Measurements from ENCODE around the gene TBC1D4. TPM values are rescaled to one million over a fixed set of nuclear protein-coding genes. Genes with fewer than 3 reads are reported as not detected.

Gene TBC1D4
- total RNA-seq, 1 donor from 2014 or later = 1.5 TPM

GRCh38 chr13:75407473-75407872 is 74.5 kb downstream of the TBC1D4 start:
- ChIA-PET POLR2A (no interaction called here), CTCF (no interaction called here)
- Mint-ChIP-seq H3K36me3 (ENCODE audit: low read depth) (no peaks in the 10 kb centered on the region), H3K4me1 (no peaks in the 10 kb centered on the region), H3K4me3 (no peak overlapping the region), H3K9me3 (no peaks in the 10 kb centered on the region), H3K27ac (no peak overlapping the region), H3K27me3 (peaks cover 7% of the 10 kb centered on the region)
- ATAC-seq (ENCODE audit: low read depth) (no peak), DNase-seq (no peak)
- intact Hi-C loops (cut with micrococcal nuclease) = no loop called here
- no peak for TF ChIP-seq CTCF (IDR thresholded peaks at IDR 0.05)

GRCh38 chr13:75405976-75406703 is 75.8 kb downstream of the TBC1D4 start:
- DNase-seq (no peak), ATAC-seq (ENCODE audit: low read depth) (no peak)
- Mint-ChIP-seq H3K27ac (no peak overlapping the region), H3K4me3 (no peak overlapping the region), H3K4me1 (no peaks in the 10 kb centered on the region), H3K9me3 (no peaks in the 10 kb centered on the region), H3K36me3 (ENCODE audit: low read depth) (no peaks in the 10 kb centered on the region), H3K27me3 (peaks cover 8% of the 10 kb centered on the region)
- CTCF ChIA-PET = no interaction called here
- POLR2A ChIA-PET = no interaction called here
- intact Hi-C loops (cut with micrococcal nuclease) = no loop called here
- no peak for TF ChIP-seq CTCF (IDR thresholded peaks at IDR 0.05)

GRCh38 chr13:75404726-75405125 is 77.2 kb downstream of the TBC1D4 start:
- Mint-ChIP-seq H3K4me3 (no peak overlapping the region), H3K36me3 (ENCODE audit: low read depth) (no peaks in the 10 kb centered on the region), H3K4me1 (no peaks in the 10 kb centered on the region), H3K27ac (no peak overlapping the region), H3K9me3 (no peaks in the 10 kb centered on the region), H3K27me3 (peaks cover 8% of the 10 kb centered on the region)
- intact Hi-C loops (cut with micrococcal nuclease) = no loop called here
- no peak for TF ChIP-seq CTCF (IDR thresholded peaks at IDR 0.05)
- ATAC-seq (ENCODE audit: low read depth) = no peak
- ChIA-PET POLR2A (interaction anchor here (0.6 kb wide), 1 partner anchor 25 kb away, joined by 3 read pairs; no protein-coding TSS in a partner anchor), CTCF (no interaction called here)
- DNase-seq = no peak

GRCh38 chr13:75402787-75403186 is 79.2 kb downstream of the TBC1D4 start:
- no peaks in the 10 kb centered on the region for H3K36me3 Mint-ChIP-seq (ENCODE audit: low read depth)
- POLR2A ChIA-PET = no interaction called here
- DNase-seq (no peak), ATAC-seq (ENCODE audit: low read depth) (no peak)
- no peak overlapping the region for H3K4me3 Mint-ChIP-seq
- H3K4me1 Mint-ChIP-seq = no peaks in the 10 kb centered on the region
- no peaks in the 10 kb centered on the region for H3K9me3 Mint-ChIP-seq
- intact Hi-C loops (cut with micrococcal nuclease) = no loop called here
- CTCF ChIA-PET = no interaction called here
- H3K27me3 Mint-ChIP-seq = peaks cover 8% of the 10 kb centered on the region
- no peak for TF ChIP-seq CTCF (IDR thresholded peaks at IDR 0.05)
- H3K27ac Mint-ChIP-seq = no peak overlapping the region

- CTCF ChIA-PET = no interaction called here
- H3K9me3 Mint-ChIP-seq = peaks cover 3% of the 10 kb centered on the region
Measured at GRCh38 chr13:75400775-75401174, 81.2 kb downstream of the TBC1D4 start.

More at GRCh38 chr13:75400775-75401174, 81.2 kb downstream of the TBC1D4 start:
- no peaks in the 10 kb centered on the region for H3K4me1 Mint-ChIP-seq
- DNase-seq (no peak), ATAC-seq (ENCODE audit: low read depth) (no peak)
- TF ChIP-seq CTCF (IDR thresholded peaks at IDR 0.05) = no peak
- H3K36me3 Mint-ChIP-seq (ENCODE audit: low read depth) = no peaks in the 10 kb centered on the region
- H3K27me3 Mint-ChIP-seq = peaks cover 1% of the 10 kb centered on the region
- no peak overlapping the region for H3K27ac Mint-ChIP-seq
- POLR2A ChIA-PET = no interaction called here
- intact Hi-C loops (cut with micrococcal nuclease) = no loop called here
- no peak overlapping the region for H3K4me3 Mint-ChIP-seq

Measured in activated B cell treated with CpG ODN at 0.5 μM for 24 hours (primary cell).